Esophagus squamous epithelium (tissue), 5 donors: Measurements from ENCODE around the gene SH2D6. TPM values are rescaled to one million over a fixed set of nuclear protein-coding genes. Genes with fewer than 3 reads are reported as not detected.
"Not testable (repeated sequence)": the region's sequence is repeated elsewhere in the genome, so short reads cannot be mapped to it uniquely, and the experiment has no call there.

Source experiments
- DNase-seq: peaks from one replicate; lab custom pipeline; 2025; lab: John Stamatoyannopoulos, UW
- H3K27ac ChIP-seq, 4 donors: fragments of 200-600 bp; sonication (generic); one replicate each; pipeline ENCODE4 v1.5.1; 2016 to 2019; ENCODE audit warnings: mild to moderate bottlenecking in 1 of 4
- H3K27me3 ChIP-seq, 4 donors: fragments of 200-600 bp; sonication (generic); 1 replicate in 3 of 4; 2 replicates in 1 of 4; pipeline versions ENCODE4 v1.5.1 to v1.6.0; 2017 to 2021; ENCODE audit warnings: antibody characterized with exemption in 1 of 4
- H3K36me3 ChIP-seq, 3 donors: fragments of 200-600 bp; sonication (generic); one replicate each; pipeline ENCODE4 v1.5.1; 2016 to 2019
- H3K4me1 ChIP-seq, 3 donors: fragments of 200-600 bp; sonication (generic); one replicate each; pipeline ENCODE4 v1.5.1; 2017 to 2019
- H3K4me3 ChIP-seq, 4 donors: fragments of 200-600 bp; sonication (generic); 1 replicate in 3 of 4; 2 replicates in 1 of 4; pipeline ENCODE4 v1.5.1; 2016 to 2019; ENCODE audit warnings: mild to moderate bottlenecking in 2 of 4, moderate library complexity in 1 of 4
- H3K9me3 ChIP-seq, 3 donors: fragments of 200-600 bp; sonication (generic); one replicate each; pipeline ENCODE4 v1.5.1; 2016 to 2019
- POLR2A ChIP-seq, 4 donors: fragments of 450-650 bp; IDR thresholded peaks; one replicate each; pipeline ENCODE4 v1.6.1; 2017; ENCODE audit warnings: antibody characterized with exemption in 4 of 4, mild to moderate bottlenecking in 4 of 4, moderate library complexity in 3 of 4
- WGBS, 2 donors: methylation state at CpG; one replicate each; pipeline ENCODE4 v1.1.5; 2018; 5-methylcytosine and 5-hydroxymethylcytosine counted together
- intact Hi-C: fragments of 100-400 bp; cut with DNase I; formaldehyde crosslinking; loops from one replicate; pipeline ENCODE4 v1.15.0; 2022
- small RNA-seq, 4 donors: library from RNA; depleted of rRNA; stranded (forward); fragments of <200 nt; gene quantifications; one replicate each; pipeline ENCODE3, GENCODE V24; 2016
- total RNA-seq, 4 donors: library from RNA; depleted of rRNA; stranded (reverse); fragments of >200 nt; gene quantifications; one replicate each; pipeline ENCODE4 v1.1.0, GENCODE V29; 2016
- TF ChIP-seq, protein P1 (sequence below), 6 experiments: fragments of 450-650 bp in 4 of 6; fragments of 200-600 bp in 2 of 6; sonication (generic) in 2 of 6; IDR thresholded peaks; one replicate each; pipeline ENCODE4 v1.5.1; 2016 to 2019; ENCODE audit warnings: antibody characterized with exemption in 6 of 6, mild to moderate bottlenecking in 4 of 6, moderate library complexity in 4 of 6
- donor health status: DM: yes; HTN: yes; CAD: no.

Gene SH2D6
- total RNA-seq, 4 donors from 2014 or later, result 0.50 TPM; not detected in 3

- Histone ChIP-seq H3K4me3 (no peak overlapping the region), H3K4me1 (peaks cover 0 to 12% (median 0%) of the 10 kb centered on the region in 3 donors), H3K36me3 (no peaks in the 10 kb centered on the region), H3K9me3 (no peaks in the 10 kb centered on the region), H3K27me3 (no peaks in the 10 kb centered on the region), H3K27ac (no peak overlapping the region)
- WGBS, 2 donors, result 69 to 77% methylated on average over 10 to 13 of the region's 13 CpGs
- intact Hi-C loops, result no loop called here
- no peak for DNase-seq
- TF ChIP-seq POLR2A (IDR thresholded peaks at IDR 0.05), result no peak
- TF ChIP-seq, protein P1, sequence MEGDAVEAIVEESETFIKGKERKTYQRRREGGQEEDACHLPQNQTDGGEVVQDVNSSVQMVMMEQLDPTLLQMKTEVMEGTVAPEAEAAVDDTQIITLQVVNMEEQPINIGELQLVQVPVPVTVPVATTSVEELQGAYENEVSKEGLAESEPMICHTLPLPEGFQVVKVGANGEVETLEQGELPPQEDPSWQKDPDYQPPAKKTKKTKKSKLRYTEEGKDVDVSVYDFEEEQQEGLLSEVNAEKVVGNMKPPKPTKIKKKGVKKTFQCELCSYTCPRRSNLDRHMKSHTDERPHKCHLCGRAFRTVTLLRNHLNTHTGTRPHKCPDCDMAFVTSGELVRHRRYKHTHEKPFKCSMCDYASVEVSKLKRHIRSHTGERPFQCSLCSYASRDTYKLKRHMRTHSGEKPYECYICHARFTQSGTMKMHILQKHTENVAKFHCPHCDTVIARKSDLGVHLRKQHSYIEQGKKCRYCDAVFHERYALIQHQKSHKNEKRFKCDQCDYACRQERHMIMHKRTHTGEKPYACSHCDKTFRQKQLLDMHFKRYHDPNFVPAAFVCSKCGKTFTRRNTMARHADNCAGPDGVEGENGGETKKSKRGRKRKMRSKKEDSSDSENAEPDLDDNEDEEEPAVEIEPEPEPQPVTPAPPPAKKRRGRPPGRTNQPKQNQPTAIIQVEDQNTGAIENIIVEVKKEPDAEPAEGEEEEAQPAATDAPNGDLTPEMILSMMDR (IDR thresholded peaks at IDR 0.05), result no peak
Observed at GRCh38 chr2:85481818-85482777, 63.6 kb downstream of the SH2D6 start.

- DNase-seq, H3K4me3 ChIP-seq, H3K27ac ChIP-seq, intact Hi-C loops, H3K27me3 ChIP-seq, H3K36me3 ChIP-seq, H3K9me3 ChIP-seq: not testable (repeated sequence)
- WGBS, 2 donors, result 100% methylated on average over 1 of the region's 2 CpGs; no CpG with 5 or more reads in 1 of the 2 donors
- H3K4me1 ChIP-seq, result peaks cover 0 to 12% (median 0%) of the 10 kb centered on the region in 3 donors
Observed at GRCh38 chr2:85484615-85485014, 66.1 kb downstream of the SH2D6 start.

- H3K9me3 ChIP-seq, result peaks cover 0 to 3% (median 0%) of the 10 kb centered on the region in 3 donors
- H3K27me3 ChIP-seq, result no peaks in the 10 kb centered on the region
- no peak for DNase-seq
- WGBS, 2 donors, result 91 to 95% methylated on average over 3 of the region's 3 CpGs
- no peak for TF ChIP-seq POLR2A (IDR thresholded peaks at IDR 0.05)
- TF ChIP-seq, protein P1 (IDR thresholded peaks at IDR 0.05), result no peak
- H3K36me3 ChIP-seq, result no peaks in the 10 kb centered on the region
- no peak overlapping the region for H3K27ac ChIP-seq
- intact Hi-C loops, result no loop called here
- H3K4me1 ChIP-seq, result peaks cover 0 to 12% (median 0%) of the 10 kb centered on the region in 3 donors
- no peak overlapping the region for H3K4me3 ChIP-seq
Observed at GRCh38 chr2:85485815-85486214, 67.3 kb downstream of the SH2D6 start.

Small RNA genes within 50 kb of the gene (small RNA-seq; reads per million reads assigned to genes)
- gene AC062037.2 (0 reads per million in 4 donors), gene RF00019 (0 reads per million in 4 donors), gene RN7SL251P (0 reads per million in 4 donors)

Other genes with a start within 250 kb of the SH2D6 start
- gene TGOLN2, start 90.7 kb upstream of the SH2D6 start, total RNA-seq, result 10 to 100 TPM; 40.6 to 77.2 (median 49.0) TPM
- gene RETSAT, start 64.2 kb upstream of the SH2D6 start, total RNA-seq, result 10 to 100 TPM; 55.8 to 73.3 (median 66.9) TPM
- 10 to 100 TPM in 3 of 4 donors, 1 to 10 TPM in 1; 8.2 to 16.6 (median 13.7) TPM for gene ELMOD3, start 63.9 kb upstream of the SH2D6 start, total RNA-seq
- 100 to 1,000 TPM; 185 to 301 (median 221) TPM for gene CAPG, start 8.3 kb upstream of the SH2D6 start, total RNA-seq
- 100 to 1,000 TPM in 2 of 4 donors, 10 to 100 TPM in 2; 81.8 to 272 (median 121) TPM for gene MAT2A, start 120.5 kb downstream of the SH2D6 start, total RNA-seq
- gene GGCX, start 142.8 kb downstream of the SH2D6 start, total RNA-seq, result 10 to 100 TPM; 19.7 to 27.5 (median 23.3) TPM
- gene VAMP8, start 158.9 kb downstream of the SH2D6 start, total RNA-seq, result 100 to 1,000 TPM in 1 of 4 donors, 10 to 100 TPM in 3; 78.8 to 144 (median 93.8) TPM
- gene VAMP5, start 165.7 kb downstream of the SH2D6 start, total RNA-seq, result 10 to 100 TPM in 3 of 4 donors, 1 to 10 TPM in 1; 6.1 to 45.6 (median 17.0) TPM
- 100 to 1,000 TPM in 3 of 4 donors, 10 to 100 TPM in 1; 88.3 to 128 (median 115) TPM for gene RNF181, start 177.0 kb downstream of the SH2D6 start, total RNA-seq
- 10 to 100 TPM in 1 of 4 donors, 1 to 10 TPM in 3; 6.3 to 15.8 (median 7.4) TPM for gene TMEM150A, start 184.0 kb downstream of the SH2D6 start, total RNA-seq
- 10 to 100 TPM in 3 of 4 donors, 1 to 10 TPM in 1; 9.4 to 17.1 (median 14.7) TPM for gene C2orf68, start 193.4 kb downstream of the SH2D6 start, total RNA-seq
- gene USP39, start 197.5 kb downstream of the SH2D6 start, total RNA-seq, result 10 to 100 TPM; 37.0 to 53.6 (median 40.7) TPM
- gene SFTPB, start 249.5 kb downstream of the SH2D6 start, total RNA-seq, result not detected